Measurements from ENCODE around the gene PCCA.

DNA sequence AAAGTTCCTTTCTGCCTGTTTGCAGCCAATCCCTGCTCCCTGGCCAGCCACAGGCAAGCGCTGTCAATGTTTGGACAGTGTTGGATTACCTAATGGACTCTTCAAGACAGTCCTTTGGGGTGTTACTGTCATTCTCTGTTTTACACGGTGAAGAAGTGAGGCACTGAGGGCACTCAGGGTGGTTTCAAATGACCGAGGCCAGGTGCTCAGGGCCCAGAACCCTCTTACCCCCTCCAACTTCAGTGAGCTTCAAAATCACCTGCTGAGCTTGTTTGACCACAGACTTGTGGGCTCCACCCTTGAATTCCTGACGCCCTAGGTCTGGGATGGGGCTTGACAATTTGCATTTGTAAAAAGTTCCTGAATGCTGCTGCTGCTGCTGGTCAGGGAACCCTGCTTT lies 401.8 kb downstream of the PCCA start:
- TF ChIP-seq, protein P1, sequence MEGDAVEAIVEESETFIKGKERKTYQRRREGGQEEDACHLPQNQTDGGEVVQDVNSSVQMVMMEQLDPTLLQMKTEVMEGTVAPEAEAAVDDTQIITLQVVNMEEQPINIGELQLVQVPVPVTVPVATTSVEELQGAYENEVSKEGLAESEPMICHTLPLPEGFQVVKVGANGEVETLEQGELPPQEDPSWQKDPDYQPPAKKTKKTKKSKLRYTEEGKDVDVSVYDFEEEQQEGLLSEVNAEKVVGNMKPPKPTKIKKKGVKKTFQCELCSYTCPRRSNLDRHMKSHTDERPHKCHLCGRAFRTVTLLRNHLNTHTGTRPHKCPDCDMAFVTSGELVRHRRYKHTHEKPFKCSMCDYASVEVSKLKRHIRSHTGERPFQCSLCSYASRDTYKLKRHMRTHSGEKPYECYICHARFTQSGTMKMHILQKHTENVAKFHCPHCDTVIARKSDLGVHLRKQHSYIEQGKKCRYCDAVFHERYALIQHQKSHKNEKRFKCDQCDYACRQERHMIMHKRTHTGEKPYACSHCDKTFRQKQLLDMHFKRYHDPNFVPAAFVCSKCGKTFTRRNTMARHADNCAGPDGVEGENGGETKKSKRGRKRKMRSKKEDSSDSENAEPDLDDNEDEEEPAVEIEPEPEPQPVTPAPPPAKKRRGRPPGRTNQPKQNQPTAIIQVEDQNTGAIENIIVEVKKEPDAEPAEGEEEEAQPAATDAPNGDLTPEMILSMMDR (IDR thresholded peaks at IDR 0.05): no peak
- TF ChIP-seq POLR2A (IDR thresholded peaks at IDR 0.05): no peak

Data from prostate gland (tissue), 2 donors.